ENCODE measurements around the gene CD53.
"Not testable (repeated sequence)": the region's sequence is repeated elsewhere in the genome, so short reads cannot be mapped to it uniquely, and the experiment has no call there.

The CD53 gene

DNA sequence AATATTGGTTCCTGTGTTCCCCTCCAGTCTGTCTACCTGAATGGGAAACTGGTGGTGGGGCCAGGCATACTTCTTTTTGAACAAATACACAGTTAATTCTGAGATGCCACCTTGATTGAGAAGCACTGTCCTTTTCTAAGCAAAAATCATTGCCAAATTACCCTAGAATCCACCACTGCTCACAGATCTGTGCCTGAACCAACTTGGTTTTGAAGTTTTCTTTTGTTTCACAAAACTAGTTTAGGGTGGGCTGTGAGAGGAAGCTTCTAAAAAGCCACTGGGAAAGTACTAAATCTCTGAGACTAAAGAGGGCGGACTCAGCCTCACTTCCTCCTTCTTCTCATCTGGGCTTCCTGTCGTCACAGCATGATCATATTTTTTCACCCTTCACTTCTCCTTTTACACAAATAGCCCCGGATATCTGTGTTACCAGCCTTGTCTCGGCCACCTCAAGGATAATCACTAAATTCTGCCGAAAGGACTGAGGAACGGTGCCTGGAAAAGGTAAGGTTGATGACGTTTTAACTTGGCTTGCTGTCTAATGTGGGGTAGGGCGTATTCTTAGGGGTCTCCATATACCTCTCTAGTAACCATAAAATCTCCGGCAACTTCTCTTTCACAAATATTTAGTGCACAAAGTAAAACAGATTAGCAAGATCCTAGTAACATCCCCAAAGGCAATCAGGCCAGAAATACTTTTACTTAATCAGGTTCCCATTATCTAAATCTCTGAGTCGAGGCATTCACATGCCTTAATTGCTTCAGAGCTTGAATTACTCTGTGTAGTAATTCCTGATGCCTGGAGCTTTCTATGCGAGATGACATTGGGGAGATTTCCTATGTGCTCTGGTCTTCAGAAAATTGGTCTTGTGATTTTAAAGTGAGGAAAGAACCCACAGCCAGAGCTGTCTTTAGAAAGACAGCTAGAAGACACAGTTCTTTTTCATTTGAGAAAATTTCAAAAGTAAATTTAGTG lies at the start of gene CD53:
Gene CD53, plus strand, starts transcription at position 404 of the 976 bp plus-strand sequence. CDS start 18,261 bp downstream, outside the sequence.
- DNase-seq (ENCODE audit: low read depth in 1 of 2, low spot score in 1 of 2): peak; percentile 11 to 25

- no peak for DNase-seq (ENCODE audit: low read depth in 1 of 2, low spot score in 1 of 2)
Observed at GRCh38 chr1:110824192-110824591, 48.8 kb upstream of the CD53 start.

DNA sequence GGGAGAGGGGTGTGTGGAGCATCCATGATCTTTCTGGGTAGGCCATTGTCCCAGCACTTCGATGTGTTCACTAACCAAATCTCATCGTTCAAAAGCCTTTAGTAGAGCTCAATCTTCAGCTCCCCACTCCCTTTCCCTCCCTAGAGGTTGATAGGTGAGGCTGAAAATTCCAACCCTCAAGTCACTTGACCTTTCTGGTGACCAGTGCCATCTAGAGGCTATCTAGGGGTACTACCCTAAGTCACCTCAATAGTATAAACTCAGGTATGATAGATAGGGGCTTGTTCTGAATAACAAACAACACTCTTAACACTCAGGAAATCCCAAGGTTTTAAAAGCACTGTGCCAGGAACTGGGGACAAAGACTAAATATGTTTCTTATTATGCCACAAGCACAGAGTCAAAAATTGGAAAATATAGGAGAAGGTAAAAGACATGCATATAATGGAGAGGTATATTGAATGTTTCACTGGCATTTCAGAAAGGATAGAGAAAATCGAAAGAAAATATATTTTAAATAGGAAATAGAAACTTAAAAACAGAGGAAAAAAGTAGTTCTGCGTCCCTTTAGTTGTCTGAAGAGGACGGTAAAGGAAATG lies 42.9 kb upstream of the CD53 start:
- no peak for DNase-seq (ENCODE audit: low read depth in 1 of 2, low spot score in 1 of 2)

- DNase-seq (ENCODE audit: low read depth in 1 of 2, low spot score in 1 of 2): not testable (repeated sequence)
Observed at GRCh38 chr1:110833779-110834178, 39.2 kb upstream of the CD53 start.

DNA sequence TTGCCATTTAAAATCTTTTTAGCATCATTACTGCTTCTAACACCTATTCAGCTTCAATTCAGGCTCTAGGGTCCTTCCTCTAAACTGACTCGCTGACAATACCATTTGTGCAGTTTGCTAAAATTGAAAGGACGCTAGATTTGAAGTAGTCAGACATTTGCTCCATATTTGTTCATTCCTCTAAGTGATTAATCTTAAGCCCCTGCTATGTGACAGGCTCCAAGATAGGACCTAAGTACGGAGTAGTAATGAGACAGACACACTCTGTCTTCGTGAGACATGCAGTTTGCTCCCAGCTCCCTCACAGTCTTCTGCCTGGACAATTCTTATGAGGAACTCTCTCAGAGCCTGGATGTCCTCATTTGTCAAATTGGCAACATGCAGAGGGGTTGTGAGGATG lies 26.1 kb upstream of the CD53 start:
- DNase-seq (ENCODE audit: low read depth in 1 of 2, low spot score in 1 of 2): no peak

DNA sequence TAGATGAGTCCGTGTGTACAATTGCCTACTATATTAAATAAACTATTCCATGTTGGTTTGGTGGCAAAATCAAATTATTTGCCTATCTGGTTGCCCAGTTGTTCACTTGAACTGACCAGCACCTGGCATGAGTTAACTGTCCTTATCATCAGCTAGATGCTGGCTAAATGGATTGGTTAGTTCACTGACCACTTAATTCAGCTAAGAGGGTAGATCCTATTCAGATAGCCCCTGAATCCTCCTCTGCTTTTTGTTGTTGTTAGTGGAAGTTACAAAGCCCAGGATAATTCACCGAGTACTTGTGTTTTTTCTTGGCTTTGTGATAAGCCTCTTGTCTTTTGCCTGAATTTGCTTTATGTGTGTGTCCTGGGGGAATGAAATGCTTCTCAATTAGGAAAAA lies 22.8 kb upstream of the CD53 start:
- DNase-seq (ENCODE audit: low read depth in 1 of 2, low spot score in 1 of 2): no peak

- no peak for DNase-seq (ENCODE audit: low read depth in 1 of 2, low spot score in 1 of 2)
Observed at GRCh38 chr1:110850627-110851026, 22.3 kb upstream of the CD53 start.

- DNase-seq (ENCODE audit: low read depth in 1 of 2, low spot score in 1 of 2): no peak
Observed at GRCh38 chr1:110853135-110853534, 19.8 kb upstream of the CD53 start.

GRCh38 chr1:110856410-110856809 lies 16.5 kb upstream of the CD53 start:
- DNase-seq (ENCODE audit: low read depth in 1 of 2, low spot score in 1 of 2): no peak

DNA sequence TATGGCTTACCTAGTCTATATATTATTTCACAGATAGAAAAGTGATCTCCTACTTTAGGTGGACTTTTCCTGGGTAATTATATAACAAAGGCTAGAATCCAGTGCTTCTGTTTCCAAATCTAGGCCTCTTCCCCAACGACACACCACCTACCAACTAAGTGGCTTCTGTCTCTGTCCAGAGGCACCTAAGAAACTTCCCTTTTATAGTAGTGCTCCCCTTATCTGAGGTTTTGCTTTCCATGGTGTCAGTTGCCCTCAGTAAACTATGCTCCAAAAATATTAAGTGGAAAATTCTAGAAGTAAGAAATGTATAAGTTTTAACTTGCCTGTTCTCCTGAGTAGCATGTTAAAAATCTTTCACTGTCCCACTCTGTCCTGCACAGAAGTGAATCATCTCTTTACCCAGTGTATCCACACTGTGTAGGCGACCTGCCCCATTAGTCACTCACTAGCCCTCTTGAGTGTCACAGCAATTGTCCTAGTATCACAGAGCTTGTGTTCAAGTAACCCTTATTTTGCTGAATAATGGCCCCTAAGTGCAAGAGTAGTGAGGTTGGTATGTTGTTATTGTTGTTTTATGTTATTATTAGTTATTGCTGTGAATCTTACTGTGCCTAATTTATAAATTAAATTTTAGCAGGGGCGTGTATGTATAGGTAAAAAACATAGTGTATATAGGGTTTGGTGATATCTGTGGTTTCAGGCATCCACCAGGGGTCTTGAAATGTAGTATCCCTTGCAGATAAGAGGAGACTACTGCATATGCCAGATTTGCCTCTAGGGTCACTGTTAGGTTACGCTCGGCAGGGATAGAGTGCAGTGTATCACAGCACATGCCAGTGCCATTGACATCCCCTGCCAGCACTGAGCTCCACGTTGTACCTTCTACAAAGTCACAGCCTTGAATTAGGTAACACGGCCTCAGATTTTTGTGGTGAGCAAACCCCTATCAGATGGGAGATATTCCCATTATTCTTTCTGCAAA lies 14.7 kb upstream of the CD53 start:
- no peak for DNase-seq (ENCODE audit: low read depth in 1 of 2, low spot score in 1 of 2)

DNA sequence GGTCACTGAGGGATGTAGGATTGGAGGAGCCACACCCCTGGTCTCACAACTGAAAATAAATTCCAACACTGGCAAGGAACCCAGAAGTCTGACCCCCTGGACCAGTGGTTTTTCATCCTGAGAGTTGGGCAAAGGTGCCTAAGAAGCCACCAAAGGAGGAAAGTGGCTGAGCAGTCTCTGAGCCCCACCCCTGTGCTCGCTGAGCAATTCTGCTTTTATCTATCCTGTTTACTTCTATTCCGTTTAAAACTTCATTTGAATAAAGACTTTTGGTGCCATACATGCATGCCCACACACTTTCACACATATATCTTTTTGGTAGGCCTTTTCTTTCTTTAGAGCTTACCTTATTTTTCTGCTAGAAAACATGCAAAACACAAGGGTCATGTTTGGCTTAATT lies 13.9 kb upstream of the CD53 start:
- DNase-seq (ENCODE audit: low read depth in 1 of 2, low spot score in 1 of 2): no peak

GRCh38 chr1:110860174-110860573 lies 12.8 kb upstream of the CD53 start:
- no peak for DNase-seq (ENCODE audit: low read depth in 1 of 2, low spot score in 1 of 2)

DNA sequence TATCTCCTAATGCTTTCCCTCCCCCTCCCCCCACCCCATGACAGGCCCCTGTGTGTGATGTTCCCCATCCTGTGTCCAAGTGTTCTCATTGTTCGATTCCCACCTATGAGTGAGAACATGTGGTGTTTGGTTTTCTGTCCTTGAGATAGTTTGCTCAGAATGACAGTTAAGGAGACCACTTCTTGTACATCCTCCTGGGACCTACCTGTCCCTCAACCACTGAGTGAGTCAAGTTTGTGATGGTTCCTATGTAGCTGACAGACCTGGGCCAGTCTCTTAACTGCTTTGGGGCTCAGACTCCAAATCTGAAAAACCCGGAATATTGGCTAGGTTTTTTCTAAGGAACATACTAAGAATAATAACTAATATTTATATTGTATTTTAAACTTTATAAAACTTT lies 12.3 kb upstream of the CD53 start:
- DNase-seq (ENCODE audit: low read depth in 1 of 2, low spot score in 1 of 2): not testable (repeated sequence)

GRCh38 chr1:110861942-110862341 lies 11.0 kb upstream of the CD53 start:
- not testable (repeated sequence) for DNase-seq (ENCODE audit: low read depth in 1 of 2, low spot score in 1 of 2)

GRCh38 chr1:110864287-110864686 lies 8.7 kb upstream of the CD53 start:
- no peak for DNase-seq (ENCODE audit: low read depth in 1 of 2, low spot score in 1 of 2)

DNA sequence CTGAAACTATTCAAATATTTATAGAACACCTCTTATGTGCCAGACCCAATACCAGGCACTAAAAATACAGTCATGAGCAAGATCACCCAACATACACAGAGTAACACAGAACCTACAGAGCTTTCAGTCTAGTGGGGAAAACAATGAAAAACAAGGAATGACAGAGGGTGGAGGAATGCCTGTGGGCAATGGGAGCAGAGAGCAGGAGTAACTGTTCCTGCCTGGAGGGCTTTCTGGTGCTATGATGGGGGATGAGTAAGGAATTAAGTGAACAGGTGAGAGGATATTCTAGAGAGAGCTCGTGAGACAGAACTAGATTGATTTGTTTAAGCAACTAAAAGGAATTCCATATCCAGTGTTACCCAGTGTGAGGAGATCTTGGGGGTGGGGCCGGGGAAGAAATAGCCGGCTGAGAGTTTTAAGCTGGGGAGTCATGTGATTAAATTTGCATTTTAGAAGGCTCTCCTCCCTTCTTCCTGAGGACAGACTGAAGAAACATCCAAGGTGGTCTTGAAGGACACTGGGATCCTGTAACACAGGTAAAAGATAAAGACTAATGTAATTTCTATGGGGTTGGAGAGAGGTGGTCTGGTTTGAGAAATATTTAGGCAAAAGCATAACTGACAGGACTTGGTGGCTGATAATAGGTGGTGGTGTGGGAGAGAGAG lies 2.1 kb upstream of the CD53 start:
- DNase-seq (ENCODE audit: low read depth in 1 of 2, low spot score in 1 of 2): no peak

DNA sequence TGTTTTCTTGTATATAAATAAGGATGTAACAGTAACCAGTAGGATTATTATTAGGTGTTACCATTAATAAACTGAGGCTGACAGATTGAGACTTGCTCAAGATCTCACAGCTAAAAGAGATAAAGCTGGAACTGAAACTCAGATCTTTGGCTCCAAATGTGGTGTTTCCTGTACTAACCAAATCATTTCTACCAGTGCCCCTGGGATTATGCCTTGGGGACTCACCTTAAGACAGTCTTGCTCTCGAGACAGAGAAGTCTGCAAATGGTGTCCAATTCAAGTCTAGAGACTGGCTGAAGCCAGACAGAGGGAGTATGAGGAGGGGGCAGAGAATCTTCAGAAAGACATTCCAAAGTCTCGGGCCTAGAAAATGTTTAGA lies 593 bp upstream of the CD53 start:
- DNase-seq (ENCODE audit: low read depth in 1 of 2, low spot score in 1 of 2): no peak

GRCh38 chr1:110873856-110874255 lies 908 bp downstream of the CD53 start:
- no peak for DNase-seq (ENCODE audit: low read depth in 1 of 2, low spot score in 1 of 2)

DNA sequence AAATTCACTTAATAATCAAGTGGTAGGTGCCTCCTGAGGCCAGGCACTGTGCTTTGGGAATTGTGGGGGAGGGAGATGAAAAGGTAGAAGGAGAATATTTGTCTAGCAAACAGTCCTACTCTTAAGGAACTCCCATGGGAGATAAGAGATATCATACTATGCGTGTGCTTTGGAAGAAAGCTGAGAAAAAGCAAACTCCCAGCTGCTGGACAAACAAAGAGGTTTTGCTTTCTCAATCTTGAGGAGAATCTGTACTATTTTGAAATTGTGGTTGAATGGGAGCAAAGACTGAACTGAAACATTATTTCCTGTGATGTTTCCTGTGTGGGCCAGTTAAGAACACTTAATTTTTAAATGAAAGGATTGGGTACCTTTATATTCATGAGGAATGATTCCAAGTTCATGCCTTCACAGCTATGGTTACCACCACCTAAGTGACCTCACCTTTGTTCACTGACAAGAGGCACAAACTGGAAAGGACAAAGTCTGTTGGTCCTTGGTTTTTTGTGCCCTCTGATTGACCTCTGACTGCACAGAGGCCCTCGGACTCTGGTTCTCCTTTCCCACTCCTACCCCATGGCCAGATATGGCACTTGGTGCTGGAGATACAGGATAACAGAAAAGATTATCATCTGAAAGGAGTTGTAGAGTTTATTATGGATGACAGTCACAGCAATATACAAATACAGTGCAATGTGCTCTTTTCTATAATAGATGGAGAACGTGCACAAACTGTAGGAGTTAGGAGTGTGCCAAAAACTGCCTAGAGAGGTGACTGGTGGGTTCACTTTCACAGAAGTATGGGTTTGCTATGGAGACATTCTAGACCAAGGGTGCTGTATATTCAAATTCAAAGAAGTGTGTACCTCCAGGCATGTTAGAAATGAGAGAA lies 1.6 kb downstream of the CD53 start:
- DNase-seq (ENCODE audit: low read depth in 1 of 2, low spot score in 1 of 2): no peak

Measured in activated T-helper 1 cell treated with anti-CD3 and anti-CD28 coated beads, Interleukin-2, amount 50 U/mL, for 16 hours (primary cell).